ENCODE results near the gene BICDL1.

GRCh38 chr12:120089105-120089504 is 100.1 kb downstream of the BICDL1 start:
- no peak for TF ChIP-seq POLR2A (IDR thresholded peaks at IDR 0.05)
- TF ChIP-seq, protein P1, sequence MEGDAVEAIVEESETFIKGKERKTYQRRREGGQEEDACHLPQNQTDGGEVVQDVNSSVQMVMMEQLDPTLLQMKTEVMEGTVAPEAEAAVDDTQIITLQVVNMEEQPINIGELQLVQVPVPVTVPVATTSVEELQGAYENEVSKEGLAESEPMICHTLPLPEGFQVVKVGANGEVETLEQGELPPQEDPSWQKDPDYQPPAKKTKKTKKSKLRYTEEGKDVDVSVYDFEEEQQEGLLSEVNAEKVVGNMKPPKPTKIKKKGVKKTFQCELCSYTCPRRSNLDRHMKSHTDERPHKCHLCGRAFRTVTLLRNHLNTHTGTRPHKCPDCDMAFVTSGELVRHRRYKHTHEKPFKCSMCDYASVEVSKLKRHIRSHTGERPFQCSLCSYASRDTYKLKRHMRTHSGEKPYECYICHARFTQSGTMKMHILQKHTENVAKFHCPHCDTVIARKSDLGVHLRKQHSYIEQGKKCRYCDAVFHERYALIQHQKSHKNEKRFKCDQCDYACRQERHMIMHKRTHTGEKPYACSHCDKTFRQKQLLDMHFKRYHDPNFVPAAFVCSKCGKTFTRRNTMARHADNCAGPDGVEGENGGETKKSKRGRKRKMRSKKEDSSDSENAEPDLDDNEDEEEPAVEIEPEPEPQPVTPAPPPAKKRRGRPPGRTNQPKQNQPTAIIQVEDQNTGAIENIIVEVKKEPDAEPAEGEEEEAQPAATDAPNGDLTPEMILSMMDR (IDR thresholded peaks at IDR 0.05) = no peak

All from breast epithelium (tissue), 3 donors.